NT2/D1 (cell line): ENCODE results near the gene HBEGF.
A peak's percentile ranks its signal among the peaks of the same experiment; 100 is the strongest.

Source experiments
- DNase-seq: peaks from one replicate; pipeline ENCODE4 v3.0.0-alpha.2; 2011; ENCODE audit warnings: low read depth, low spot score
- H3K27me3 ChIP-seq: 2 replicates; pipeline ENCODE4 v1.6.0; 2011; ENCODE audit warnings: mild to moderate bottlenecking; ENCODE audit not compliant: insufficient read length, insufficient read depth
- H3K36me3 ChIP-seq: 2 replicates; pipeline ENCODE4 v1.6.1; 2011; ENCODE audit warnings: mild to moderate bottlenecking, low read length, mixed read lengths; ENCODE audit not compliant: insufficient read depth, insufficient read length
- H3K4me1 ChIP-seq: 2 replicates; pipeline ENCODE4 v1.5.1; 2011; ENCODE audit not compliant: insufficient read depth, insufficient read length
- H3K4me3 ChIP-seq: 2 replicates; pipeline ENCODE4 v1.5.1; 2011; ENCODE audit warnings: low read depth; ENCODE audit not compliant: insufficient read length
- H3K9ac ChIP-seq: 2 replicates; pipeline ENCODE4 v1.6.0; 2011; ENCODE audit warnings: low read depth; ENCODE audit not compliant: insufficient read length
- H3K9me3 ChIP-seq: 2 replicates; pipeline ENCODE4 v1.5.1; 2011; ENCODE audit warnings: mild to moderate bottlenecking, low read length; ENCODE audit not compliant: insufficient read depth
- SUZ12 ChIP-seq: IDR thresholded peaks from 2 replicates; pipeline ENCODE4 v1.6.1; 2011; ENCODE audit not compliant: insufficient read length, insufficient read depth; ENCODE audit errors: extremely low read depth
- YY1 ChIP-seq: IDR thresholded peaks from 2 replicates; pipeline ENCODE4 v1.6.1; 2011; ENCODE audit not compliant: insufficient read length, insufficient read depth
- ZNF274 ChIP-seq: IDR thresholded peaks from 2 replicates; pipeline ENCODE4 v1.6.1; 2011; ENCODE audit warnings: mild to moderate bottlenecking, low read depth, low read length

HBEGF gene

DNA sequence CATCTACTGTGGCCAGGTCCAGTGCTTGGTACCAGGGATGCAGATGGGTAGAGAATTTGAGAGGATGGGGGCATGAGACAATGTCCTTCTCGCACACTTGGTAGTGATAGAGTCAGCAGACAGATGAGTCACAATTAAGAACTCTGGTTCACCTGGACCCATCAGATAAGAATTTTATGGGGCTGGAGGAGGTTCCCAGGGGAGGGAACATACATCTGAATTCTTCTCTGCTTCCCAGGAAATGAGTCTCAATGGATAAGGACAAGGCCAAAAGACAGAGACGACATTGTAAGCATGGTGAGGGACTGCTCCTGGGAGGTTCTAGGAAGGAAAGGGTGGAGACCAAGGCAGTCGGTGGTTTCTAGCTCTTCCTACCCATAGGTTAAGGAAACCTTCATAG lies 18.9 kb upstream of the HBEGF start:
- Histone ChIP-seq H3K9ac (no peak overlapping the region), H3K27me3 (peaks cover 10% of the 10 kb centered on the region), H3K9me3 (no peaks in the 10 kb centered on the region), H3K4me1 (peaks cover 4% of the 10 kb centered on the region), H3K4me3 (no peak overlapping the region), H3K36me3 (no peaks in the 10 kb centered on the region)
- TF ChIP-seq SUZ12 (no peak), ZNF274 (no peak), YY1 (no peak)
- no peak for DNase-seq

DNA sequence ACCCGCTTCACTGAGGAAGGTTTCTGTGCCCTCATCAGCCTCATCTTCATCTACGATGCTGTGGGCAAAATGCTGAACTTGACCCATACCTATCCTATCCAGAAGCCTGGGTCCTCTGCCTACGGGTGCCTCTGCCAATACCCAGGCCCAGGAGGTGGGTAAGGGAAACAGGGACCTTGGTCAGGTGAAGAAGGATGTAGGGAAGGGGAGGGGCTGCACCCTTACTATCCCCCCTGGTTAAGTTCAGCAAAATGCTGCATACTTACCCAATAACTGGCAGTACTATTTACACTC lies 18.0 kb upstream of the HBEGF start:
- Histone ChIP-seq H3K9ac (no peak overlapping the region), H3K9me3 (no peaks in the 10 kb centered on the region), H3K4me3 (no peak overlapping the region), H3K27me3 (peaks cover 10% of the 10 kb centered on the region), H3K4me1 (peaks cover 9% of the 10 kb centered on the region), H3K36me3 (no peaks in the 10 kb centered on the region)
- DNase-seq: no peak
- TF ChIP-seq ZNF274 (no peak), YY1 (no peak), SUZ12 (no peak)

DNA sequence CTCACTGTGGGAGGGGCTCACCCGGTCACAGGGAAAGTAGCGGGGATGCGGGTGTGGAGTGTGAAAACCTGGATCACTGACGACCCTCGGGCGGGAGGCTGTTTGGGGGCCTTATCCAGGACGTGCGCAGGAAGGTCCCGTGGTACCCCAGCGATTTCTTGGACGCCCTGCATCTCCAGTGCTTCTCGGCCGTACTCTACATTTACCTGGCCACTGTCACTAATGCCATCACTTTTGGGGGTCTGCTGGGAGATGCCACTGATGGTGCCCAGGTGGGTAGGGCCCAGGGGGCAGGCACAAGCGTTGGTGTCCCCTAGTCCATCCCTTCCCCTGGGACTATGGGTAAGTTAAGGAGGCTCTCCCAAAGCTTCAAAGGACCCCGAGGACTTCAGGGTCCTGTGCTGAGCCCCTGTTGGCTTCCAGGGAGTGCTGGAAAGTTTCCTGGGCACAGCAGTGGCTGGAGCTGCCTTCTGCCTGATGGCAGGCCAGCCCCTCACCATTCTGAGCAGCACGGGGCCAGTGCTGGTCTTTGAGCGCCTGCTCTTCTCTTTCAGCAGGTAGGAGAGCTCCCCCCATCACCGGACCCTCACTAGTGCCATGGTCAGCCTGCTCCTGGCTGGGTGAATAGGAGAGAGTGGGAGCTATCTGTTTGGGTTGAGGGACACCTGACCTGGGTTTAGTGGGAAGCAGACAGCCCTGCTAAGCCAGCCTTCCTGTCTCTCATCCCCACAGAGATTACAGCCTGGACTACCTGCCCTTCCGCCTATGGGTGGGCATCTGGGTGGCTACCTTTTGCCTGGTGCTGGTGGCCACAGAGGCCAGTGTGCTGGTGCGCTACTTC lies 17.4 kb upstream of the HBEGF start:
- Histone ChIP-seq H3K4me1 (peaks cover 9% of the 10 kb centered on the region), H3K36me3 (no peaks in the 10 kb centered on the region), H3K9ac (peak overlapping the region; percentile 56), H3K9me3 (no peaks in the 10 kb centered on the region), H3K4me3 (peak overlapping the region; percentile 45), H3K27me3 (peaks cover 10% of the 10 kb centered on the region)
- DNase-seq: no peak
- no peak for TF ChIP-seq ZNF274
- TF ChIP-seq YY1: no peak
- no peak for TF ChIP-seq SUZ12

DNA sequence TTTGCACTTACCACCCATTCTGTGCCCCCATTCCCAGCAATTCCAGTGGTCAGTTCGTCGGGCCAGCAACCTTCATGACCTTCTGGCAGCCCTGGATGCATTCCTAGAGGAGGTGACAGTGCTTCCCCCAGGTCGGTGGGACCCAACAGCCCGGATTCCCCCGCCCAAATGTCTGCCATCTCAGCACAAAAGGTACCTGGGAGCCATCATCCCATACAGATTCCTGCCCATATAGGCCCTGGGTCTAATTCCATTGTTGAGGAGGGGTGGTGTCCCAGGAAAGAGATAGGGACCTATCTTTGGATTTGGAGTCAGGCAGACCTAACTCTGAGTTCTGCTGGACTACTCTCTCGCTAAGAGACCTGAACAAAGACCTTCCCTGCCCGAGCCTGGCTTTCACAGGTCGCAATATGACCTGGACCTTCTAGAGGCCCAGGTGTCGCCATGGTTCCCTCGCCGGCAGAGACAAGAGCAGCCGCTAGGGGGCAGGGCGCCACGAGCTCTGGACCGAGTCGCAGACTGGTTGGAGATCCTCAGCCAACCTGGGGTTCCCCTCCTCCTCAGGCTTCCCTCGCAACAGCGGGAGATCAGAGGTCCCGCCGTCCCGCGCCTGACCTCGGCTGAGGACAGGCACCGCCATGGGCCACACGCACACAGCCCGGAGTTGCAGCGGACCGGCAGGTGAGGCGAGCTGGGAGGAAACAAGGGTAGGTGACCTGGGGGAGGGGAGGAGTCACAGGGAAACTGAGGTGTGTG lies 16.6 kb upstream of the HBEGF start:
- DNase-seq: peak; percentile 42
- peaks cover 13% of the 10 kb centered on the region for H3K4me1 ChIP-seq
- peak overlapping the region; percentile 56 for H3K9ac ChIP-seq
- no peaks in the 10 kb centered on the region for H3K9me3 ChIP-seq
- H3K4me3 ChIP-seq: peak overlapping the region; percentile 45
- peaks cover 10% of the 10 kb centered on the region for H3K27me3 ChIP-seq
- H3K36me3 ChIP-seq: no peaks in the 10 kb centered on the region
- TF ChIP-seq ZNF274: no peak
- TF ChIP-seq SUZ12: no peak
- TF ChIP-seq YY1: no peak

DNA sequence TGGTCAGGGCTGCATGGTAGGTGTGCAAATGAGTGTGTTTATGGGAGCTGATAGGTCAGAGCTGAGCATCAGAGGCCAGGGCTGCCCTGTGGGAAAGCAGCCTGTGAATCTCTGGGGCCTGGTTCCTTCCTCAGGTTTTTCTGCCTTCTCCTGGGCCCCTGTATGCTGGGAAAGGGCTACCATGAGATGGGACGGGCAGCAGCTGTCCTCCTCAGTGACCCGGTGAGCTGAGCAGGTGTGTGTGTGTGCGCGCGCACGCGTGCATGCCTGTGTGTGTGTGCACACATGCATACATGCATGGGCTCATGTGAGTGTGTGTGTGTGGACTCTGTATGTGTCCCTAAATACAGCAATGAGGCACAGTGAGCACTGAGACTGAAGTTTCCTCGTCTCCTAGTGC lies 15.9 kb upstream of the HBEGF start:
- H3K4me1 ChIP-seq: peaks cover 13% of the 10 kb centered on the region
- no peak overlapping the region for H3K4me3 ChIP-seq
- H3K9ac ChIP-seq: no peak overlapping the region
- DNase-seq: no peak
- no peaks in the 10 kb centered on the region for H3K9me3 ChIP-seq
- peaks cover 10% of the 10 kb centered on the region for H3K27me3 ChIP-seq
- no peaks in the 10 kb centered on the region for H3K36me3 ChIP-seq
- no peak for TF ChIP-seq ZNF274
- no peak for TF ChIP-seq SUZ12

DNA sequence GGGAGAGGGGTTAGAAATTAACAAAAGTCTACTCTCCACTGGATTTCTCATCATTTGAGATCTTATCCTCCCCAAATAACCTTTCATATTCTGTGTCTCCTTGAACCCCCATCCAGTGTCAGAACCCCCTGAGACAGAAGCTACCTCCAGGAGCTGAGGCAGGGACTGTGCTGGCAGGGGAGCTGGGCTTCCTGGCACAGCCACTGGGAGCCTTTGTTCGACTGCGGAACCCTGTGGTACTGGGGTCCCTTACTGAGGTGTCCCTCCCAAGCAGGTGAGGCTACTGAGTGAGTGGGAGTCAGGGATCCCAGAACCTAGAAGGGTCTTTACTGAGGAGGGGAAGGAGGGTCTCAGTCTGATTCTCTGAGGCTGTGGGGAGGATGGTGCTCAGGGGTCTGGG lies 15.5 kb upstream of the HBEGF start:
- Histone ChIP-seq H3K4me1 (peaks cover 16% of the 10 kb centered on the region), H3K27me3 (peaks cover 10% of the 10 kb centered on the region), H3K36me3 (no peaks in the 10 kb centered on the region), H3K9me3 (no peaks in the 10 kb centered on the region), H3K9ac (no peak overlapping the region), H3K4me3 (no peak overlapping the region)
- DNase-seq: no peak
- TF ChIP-seq ZNF274: no peak
- no peak for TF ChIP-seq YY1
- TF ChIP-seq SUZ12: no peak

DNA sequence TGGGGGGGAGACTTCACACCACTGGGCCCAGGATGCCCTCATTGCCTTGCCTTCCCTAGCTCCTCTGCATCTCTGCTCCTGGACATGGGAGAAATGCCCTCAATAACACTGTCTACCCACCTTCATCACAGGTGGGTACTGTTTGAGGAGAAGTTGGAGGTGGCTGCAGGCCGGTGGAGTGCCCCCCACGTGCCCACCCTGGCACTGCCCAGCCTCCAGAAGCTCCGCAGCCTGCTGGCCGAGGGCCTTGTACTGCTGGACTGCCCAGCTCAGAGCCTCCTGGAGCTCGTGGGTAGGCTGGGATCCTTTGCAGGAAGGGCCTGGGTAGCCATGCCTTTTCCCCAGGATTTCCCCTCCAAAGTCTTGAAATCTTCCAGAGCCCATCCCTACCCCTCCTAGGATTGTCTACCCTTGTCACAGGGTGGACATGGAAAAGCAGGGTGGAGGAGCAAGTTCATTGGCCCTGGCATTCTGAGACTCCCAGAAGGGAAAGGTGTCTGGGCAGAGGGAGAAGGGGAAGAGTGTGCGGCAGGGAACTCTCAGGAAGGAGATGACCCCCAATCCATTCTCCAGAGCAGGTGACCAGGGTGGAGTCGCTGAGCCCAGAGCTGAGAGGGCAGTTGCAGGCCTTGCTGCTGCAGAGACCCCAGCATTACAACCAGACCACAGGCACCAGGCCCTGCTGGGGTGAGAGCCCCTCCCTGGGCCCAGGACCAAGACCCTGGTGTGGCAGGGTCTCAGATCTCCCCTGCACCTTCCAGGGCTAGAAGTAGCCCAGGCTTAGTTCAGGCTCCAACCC lies 14.5 kb upstream of the HBEGF start:
- no peak overlapping the region for H3K4me3 ChIP-seq
- H3K4me1 ChIP-seq: peaks cover 16% of the 10 kb centered on the region
- H3K9me3 ChIP-seq: no peaks in the 10 kb centered on the region
- TF ChIP-seq SUZ12: no peak
- no peak for TF ChIP-seq ZNF274
- no peak for TF ChIP-seq YY1
- peaks cover 10% of the 10 kb centered on the region for H3K27me3 ChIP-seq
- no peaks in the 10 kb centered on the region for H3K36me3 ChIP-seq
- DNase-seq: no peak
- no peak overlapping the region for H3K9ac ChIP-seq
